ENCODE measurements around the gene FTO.

GRCh38 chr16:54107583-54108202, 403.7 kb downstream of the FTO start:
- TF ChIP-seq CTCF (IDR thresholded peaks at IDR 0.05) (no peak), POLR2AphosphoS5 (IDR thresholded peaks at IDR 0.05) (no peak), POLR2A (IDR thresholded peaks at IDR 0.05) (no peak)
